ENCODE measurements around the gene TMCC3. TPM values are rescaled to one million over a fixed set of nuclear protein-coding genes. Genes with fewer than 3 reads are reported as not detected.
"Not testable (repeated sequence)": the region's sequence is repeated elsewhere in the genome, so short reads cannot be mapped to it uniquely, and the experiment has no call there.

TMCC3 gene
- total RNA-seq, 1 donor from 2014 or later, result 11.5 TPM

- no peak for TF ChIP-seq CTCF (IDR thresholded peaks at IDR 0.05; ENCODE audit: unreplicated experiment)
- Mint-ChIP-seq H3K27me3 (ENCODE audit: low read depth) (no peaks in the 10 kb centered on the region), H3K9me3 (peaks cover 20% of the 10 kb centered on the region), H3K4me3 (no peak overlapping the region), H3K36me3 (no peaks in the 10 kb centered on the region), H3K27ac (no peak overlapping the region), H3K4me1 (no peaks in the 10 kb centered on the region)
- DNase-seq (ENCODE audit: low spot score in 2 of 2, unreplicated experiment in 2 of 2), result no peak
Measured at GRCh38 chr12:94553130-94553519, 97.2 kb downstream of the TMCC3 start.

GRCh38 chr12:94551810-94552209, 98.5 kb downstream of the TMCC3 start:
- H3K9me3 Mint-ChIP-seq, result peaks cover 22% of the 10 kb centered on the region
- no peak for TF ChIP-seq CTCF (IDR thresholded peaks at IDR 0.05; ENCODE audit: unreplicated experiment)
- no peaks in the 10 kb centered on the region for H3K4me1 Mint-ChIP-seq
- DNase-seq (ENCODE audit: low spot score in 2 of 2, unreplicated experiment in 2 of 2), result no peak
- no peak overlapping the region for H3K27ac Mint-ChIP-seq
- no peak overlapping the region for H3K4me3 Mint-ChIP-seq
- H3K27me3 Mint-ChIP-seq (ENCODE audit: low read depth), result no peaks in the 10 kb centered on the region
- H3K36me3 Mint-ChIP-seq, result no peaks in the 10 kb centered on the region

GRCh38 chr12:94550964-94551363, 99.4 kb downstream of the TMCC3 start:
- no peaks in the 10 kb centered on the region for H3K36me3 Mint-ChIP-seq
- no peak for TF ChIP-seq CTCF (IDR thresholded peaks at IDR 0.05; ENCODE audit: unreplicated experiment)
- no peaks in the 10 kb centered on the region for H3K27me3 Mint-ChIP-seq (ENCODE audit: low read depth)
- peaks cover 17% of the 10 kb centered on the region for H3K9me3 Mint-ChIP-seq
- no peak for DNase-seq (ENCODE audit: low spot score in 2 of 2, unreplicated experiment in 2 of 2)
- H3K27ac Mint-ChIP-seq, result no peak overlapping the region
- H3K4me3 Mint-ChIP-seq, result no peak overlapping the region
- H3K4me1 Mint-ChIP-seq, result no peaks in the 10 kb centered on the region

- H3K27me3 Mint-ChIP-seq (ENCODE audit: low read depth), result not testable (repeated sequence)
- peaks cover 17% of the 10 kb centered on the region for H3K9me3 Mint-ChIP-seq
Measured at GRCh38 chr12:94548833-94549232, 101.5 kb downstream of the TMCC3 start.

GRCh38 chr12:94545935-94546771, 104.2 kb downstream of the TMCC3 start:
- no peak overlapping the region for H3K27ac Mint-ChIP-seq
- H3K36me3 Mint-ChIP-seq, result no peaks in the 10 kb centered on the region
- H3K27me3 Mint-ChIP-seq (ENCODE audit: low read depth), result no peaks in the 10 kb centered on the region
- no peak overlapping the region for H3K4me3 Mint-ChIP-seq
- peak in 1 of 2 experiments; percentile 46 for DNase-seq (ENCODE audit: low spot score in 2 of 2, unreplicated experiment in 2 of 2)
- peaks cover 16% of the 10 kb centered on the region for H3K9me3 Mint-ChIP-seq
- peak; percentile 28 for TF ChIP-seq CTCF (IDR thresholded peaks at IDR 0.05; ENCODE audit: unreplicated experiment)
- H3K4me1 Mint-ChIP-seq, result no peaks in the 10 kb centered on the region

More at GRCh38 chr12:94548833-94549232, 101.5 kb downstream of the TMCC3 start:
- not testable (repeated sequence) for H3K27ac Mint-ChIP-seq; DNase-seq (ENCODE audit: low spot score in 2 of 2, unreplicated experiment in 2 of 2); H3K36me3 Mint-ChIP-seq; H3K4me3 Mint-ChIP-seq; H3K4me1 Mint-ChIP-seq

GRCh38 chr12:94544355-94544754, 106.0 kb downstream of the TMCC3 start:
- DNase-seq (ENCODE audit: low spot score in 2 of 2, unreplicated experiment in 2 of 2), result no peak
- Mint-ChIP-seq H3K36me3 (no peaks in the 10 kb centered on the region), H3K27me3 (ENCODE audit: low read depth) (peaks cover 2% of the 10 kb centered on the region), H3K9me3 (peaks cover 10% of the 10 kb centered on the region), H3K27ac (no peak overlapping the region), H3K4me3 (no peak overlapping the region), H3K4me1 (no peaks in the 10 kb centered on the region)
- no peak for TF ChIP-seq CTCF (IDR thresholded peaks at IDR 0.05; ENCODE audit: unreplicated experiment)

Data from mesothelial cell of epicardium (in vitro differentiated cells).